ENCODE results near the gene TMEM97.

DNA sequence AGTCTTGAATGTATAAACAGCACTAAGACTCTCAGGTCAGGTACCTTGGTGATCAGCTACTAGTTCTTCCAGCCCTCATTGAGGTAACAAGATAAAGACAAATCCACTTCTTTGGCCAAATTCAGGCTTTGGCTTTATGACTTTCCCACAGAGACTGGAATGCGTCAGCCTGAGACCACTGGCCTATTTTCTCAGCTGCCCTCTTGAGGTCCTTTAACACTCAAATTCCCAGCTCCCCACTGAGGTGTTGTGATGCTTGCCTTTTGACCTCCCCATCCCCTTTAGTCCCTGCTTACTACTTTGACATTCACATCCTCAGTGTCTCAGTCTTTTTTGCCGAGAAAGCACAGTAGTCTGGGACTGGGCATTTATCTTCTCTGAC, 27.2 kb downstream of the TMEM97 start:
- TF ChIP-seq EZH2phosphoT487 (IDR thresholded peaks at IDR 0.05): no peak
- TF ChIP-seq, protein P1, sequence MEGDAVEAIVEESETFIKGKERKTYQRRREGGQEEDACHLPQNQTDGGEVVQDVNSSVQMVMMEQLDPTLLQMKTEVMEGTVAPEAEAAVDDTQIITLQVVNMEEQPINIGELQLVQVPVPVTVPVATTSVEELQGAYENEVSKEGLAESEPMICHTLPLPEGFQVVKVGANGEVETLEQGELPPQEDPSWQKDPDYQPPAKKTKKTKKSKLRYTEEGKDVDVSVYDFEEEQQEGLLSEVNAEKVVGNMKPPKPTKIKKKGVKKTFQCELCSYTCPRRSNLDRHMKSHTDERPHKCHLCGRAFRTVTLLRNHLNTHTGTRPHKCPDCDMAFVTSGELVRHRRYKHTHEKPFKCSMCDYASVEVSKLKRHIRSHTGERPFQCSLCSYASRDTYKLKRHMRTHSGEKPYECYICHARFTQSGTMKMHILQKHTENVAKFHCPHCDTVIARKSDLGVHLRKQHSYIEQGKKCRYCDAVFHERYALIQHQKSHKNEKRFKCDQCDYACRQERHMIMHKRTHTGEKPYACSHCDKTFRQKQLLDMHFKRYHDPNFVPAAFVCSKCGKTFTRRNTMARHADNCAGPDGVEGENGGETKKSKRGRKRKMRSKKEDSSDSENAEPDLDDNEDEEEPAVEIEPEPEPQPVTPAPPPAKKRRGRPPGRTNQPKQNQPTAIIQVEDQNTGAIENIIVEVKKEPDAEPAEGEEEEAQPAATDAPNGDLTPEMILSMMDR (IDR thresholded peaks at IDR 0.05): no peak
- no peak for TF ChIP-seq EZH2 (IDR thresholded peaks at IDR 0.05)
